ENCODE data around the gene COL4A1.

COL4A1 gene

DNA sequence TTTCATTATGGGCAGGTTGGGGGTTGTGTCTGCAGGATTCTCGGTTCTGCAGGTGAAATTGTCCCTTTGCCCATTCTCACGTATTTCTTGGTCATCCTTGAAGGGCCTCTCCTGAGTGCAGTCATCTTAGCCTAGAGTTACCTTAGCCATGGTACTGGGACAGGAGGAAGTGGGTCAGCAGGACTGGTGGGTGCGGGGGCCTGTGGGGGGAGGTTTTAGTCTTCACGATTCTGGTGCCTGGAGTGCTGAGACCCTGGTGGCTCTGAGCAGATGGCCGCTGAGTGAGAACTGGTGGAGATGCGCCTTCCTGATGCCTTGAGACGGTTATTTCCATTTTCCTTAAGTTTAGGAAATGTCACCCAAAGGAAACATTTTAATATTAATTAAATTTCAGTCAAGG lies 12.0 kb upstream of the COL4A1 start:
- no peak overlapping the region for H4K5ac ChIP-seq (ENCODE audit: low read length)
- no peaks in the 10 kb centered on the region for H3K27me3 ChIP-seq (ENCODE audit: insufficient read depth, low read length, poor library complexity)
- H3K79me1 ChIP-seq (ENCODE audit: low read length) = peaks cover 17% of the 10 kb centered on the region
- no peak overlapping the region for H3K23ac ChIP-seq (ENCODE audit: low read length)
- no peak for DNase-seq
- no peak overlapping the region for H3K56ac ChIP-seq (ENCODE audit: low read length)
- H2BK15ac ChIP-seq (replicated peaks; ENCODE audit: low read depth) = no peak overlapping the region
- no CpG with 5 or more reads among the region's 7 CpGs for WGBS (ENCODE audit: extremely low coverage, insufficient coverage, low lambda C conversion rate)
- no peak overlapping the region for H3K27ac ChIP-seq (ENCODE audit: low read depth, low read length)
- H2BK120ac ChIP-seq (ENCODE audit: low read depth, low read length) = no peak overlapping the region
- H4K8ac ChIP-seq (ENCODE audit: low read depth, low read length) = no peak overlapping the region
- no peak overlapping the region for H3K4ac ChIP-seq (ENCODE audit: low read depth, low read length)
- peaks cover 1% of the 10 kb centered on the region for H3K36me3 ChIP-seq (ENCODE audit: control insufficient read depth, insufficient read depth, low read length)
- no peak overlapping the region for H2AK5ac ChIP-seq (ENCODE audit: low read length)
- H3K79me2 ChIP-seq (ENCODE audit: control insufficient read depth, insufficient read depth, low read length) = no peaks in the 10 kb centered on the region
- H2BK5ac ChIP-seq (ENCODE audit: low read length) = no peak overlapping the region
- H3K4me3 ChIP-seq (ENCODE audit: low read length) = no peak overlapping the region
- H3K4me2 ChIP-seq (ENCODE audit: low read length) = no peak overlapping the region
- H3K9ac ChIP-seq (ENCODE audit: low read length) = no peak overlapping the region
- H3K4me1 ChIP-seq (ENCODE audit: control insufficient read depth, low read depth, low read length) = peaks cover 11% of the 10 kb centered on the region
- H3K18ac ChIP-seq (ENCODE audit: low read length) = no peak overlapping the region

DNA sequence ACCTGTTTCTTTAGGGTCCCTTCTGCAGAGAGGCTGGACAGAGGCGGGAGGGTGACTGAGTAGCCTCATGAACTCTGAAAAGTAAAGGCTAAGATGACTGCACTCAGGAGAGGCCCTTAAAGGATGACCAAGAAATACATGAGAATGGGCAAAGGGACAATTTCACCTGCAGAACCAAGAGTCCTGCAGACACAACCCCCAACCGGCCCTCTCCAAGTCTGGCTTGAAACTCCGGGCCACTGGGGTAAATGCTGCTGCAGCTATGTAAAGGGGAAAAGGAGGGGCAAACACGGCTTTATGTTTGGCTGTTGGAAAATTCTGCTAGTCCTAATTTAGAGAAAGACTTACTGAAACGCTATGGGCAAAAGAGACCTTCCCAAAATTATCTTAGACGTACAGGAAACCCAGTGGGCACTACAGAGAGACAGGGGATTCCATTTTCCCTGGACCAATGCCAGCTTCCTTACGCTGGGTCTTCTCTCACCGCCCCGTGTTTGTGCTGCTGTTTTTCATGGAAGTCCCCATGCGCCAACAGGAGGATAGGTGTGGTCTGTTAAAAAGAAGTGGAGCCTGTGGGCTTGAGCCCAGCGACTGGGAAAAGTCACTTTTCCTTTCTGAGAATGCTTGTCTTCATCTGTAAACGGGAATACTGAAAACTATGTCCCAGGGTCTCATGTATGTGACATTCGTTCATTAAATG lies 10.7 kb upstream of the COL4A1 start:
- H3K79me1 ChIP-seq (ENCODE audit: low read length) = peaks cover 15% of the 10 kb centered on the region
- H3K79me2 ChIP-seq (ENCODE audit: control insufficient read depth, insufficient read depth, low read length) = no peaks in the 10 kb centered on the region
- no peak overlapping the region for H2BK120ac ChIP-seq (ENCODE audit: low read depth, low read length)
- H3K4ac ChIP-seq (ENCODE audit: low read depth, low read length) = no peak overlapping the region
- H3K9ac ChIP-seq (ENCODE audit: low read length) = no peak overlapping the region
- no peak overlapping the region for H2AK5ac ChIP-seq (ENCODE audit: low read length)
- no peak overlapping the region for H3K4me3 ChIP-seq (ENCODE audit: low read length)
- no CpG with 5 or more reads among the region's 13 CpGs for WGBS (ENCODE audit: extremely low coverage, insufficient coverage, low lambda C conversion rate)
- H3K18ac ChIP-seq (ENCODE audit: low read length) = no peak overlapping the region
- no peak overlapping the region for H3K56ac ChIP-seq (ENCODE audit: low read length)
- DNase-seq = no peak
- no peak overlapping the region for H2BK15ac ChIP-seq (replicated peaks; ENCODE audit: low read depth)
- H3K23ac ChIP-seq (ENCODE audit: low read length) = no peak overlapping the region
- no peak overlapping the region for H2BK5ac ChIP-seq (ENCODE audit: low read length)
- peaks cover 1% of the 10 kb centered on the region for H3K36me3 ChIP-seq (ENCODE audit: control insufficient read depth, insufficient read depth, low read length)
- H3K4me2 ChIP-seq (ENCODE audit: low read length) = no peak overlapping the region
- no peaks in the 10 kb centered on the region for H3K27me3 ChIP-seq (ENCODE audit: insufficient read depth, low read length, poor library complexity)
- peaks cover 11% of the 10 kb centered on the region for H3K4me1 ChIP-seq (ENCODE audit: control insufficient read depth, low read depth, low read length)
- no peak overlapping the region for H3K27ac ChIP-seq (ENCODE audit: low read depth, low read length)
- no peak overlapping the region for H4K8ac ChIP-seq (ENCODE audit: low read depth, low read length)
- no peak overlapping the region for H4K5ac ChIP-seq (ENCODE audit: low read length)

DNA sequence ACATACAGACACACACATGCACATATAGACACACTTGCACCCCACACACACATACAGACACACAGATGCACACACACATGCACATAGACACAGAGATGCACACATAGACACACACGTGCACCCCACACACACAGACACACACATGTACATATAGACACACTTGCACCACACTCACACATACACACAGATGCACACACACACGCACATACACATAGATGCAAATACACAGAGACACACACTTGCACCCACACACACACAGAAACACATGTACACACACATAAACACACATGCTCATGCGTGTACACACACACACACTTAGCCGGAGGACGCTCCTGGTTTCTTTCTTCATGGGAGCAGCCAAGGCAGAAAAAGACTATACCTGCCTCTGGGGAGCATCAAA lies 10.1 kb upstream of the COL4A1 start:
- no peak overlapping the region for H2BK15ac ChIP-seq (replicated peaks; ENCODE audit: low read depth)
- peaks cover 1% of the 10 kb centered on the region for H3K36me3 ChIP-seq (ENCODE audit: control insufficient read depth, insufficient read depth, low read length)
- no peak overlapping the region for H3K4ac ChIP-seq (ENCODE audit: low read depth, low read length)

GRCh38 chr13:110316196-110316595 lies 9.2 kb upstream of the COL4A1 start:
- H2BK15ac ChIP-seq (replicated peaks; ENCODE audit: low read depth) = no peak overlapping the region
- H3K79me2 ChIP-seq (ENCODE audit: control insufficient read depth, insufficient read depth, low read length) = no peaks in the 10 kb centered on the region
- peaks cover 11% of the 10 kb centered on the region for H3K4me1 ChIP-seq (ENCODE audit: control insufficient read depth, low read depth, low read length)
- no peak overlapping the region for H3K4ac ChIP-seq (ENCODE audit: low read depth, low read length)
- H3K18ac ChIP-seq (ENCODE audit: low read length) = no peak overlapping the region
- no peak overlapping the region for H2BK120ac ChIP-seq (ENCODE audit: low read depth, low read length)
- H4K8ac ChIP-seq (ENCODE audit: low read depth, low read length) = no peak overlapping the region
- peaks cover 15% of the 10 kb centered on the region for H3K79me1 ChIP-seq (ENCODE audit: low read length)
- no peak overlapping the region for H2BK5ac ChIP-seq (ENCODE audit: low read length)
- no peak overlapping the region for H2AK5ac ChIP-seq (ENCODE audit: low read length)
- no peak overlapping the region for H4K5ac ChIP-seq (ENCODE audit: low read length)
- no peak overlapping the region for H3K9ac ChIP-seq (ENCODE audit: low read length)
- DNase-seq = no peak
- H3K23ac ChIP-seq (ENCODE audit: low read length) = no peak overlapping the region
- no peaks in the 10 kb centered on the region for H3K27me3 ChIP-seq (ENCODE audit: insufficient read depth, low read length, poor library complexity)
- WGBS (ENCODE audit: extremely low coverage, insufficient coverage, low lambda C conversion rate) = no CpG with 5 or more reads among the region's 10 CpGs
- no peak overlapping the region for H3K27ac ChIP-seq (ENCODE audit: low read depth, low read length)
- no peak overlapping the region for H3K4me3 ChIP-seq (ENCODE audit: low read length)
- no peak overlapping the region for H3K56ac ChIP-seq (ENCODE audit: low read length)
- no peak overlapping the region for H3K4me2 ChIP-seq (ENCODE audit: low read length)
- peaks cover 1% of the 10 kb centered on the region for H3K36me3 ChIP-seq (ENCODE audit: control insufficient read depth, insufficient read depth, low read length)

More for the DNA sequence above, 10.1 kb upstream of the COL4A1 start:
- H2AK5ac ChIP-seq (ENCODE audit: low read length) = no peak overlapping the region
- no peak overlapping the region for H3K18ac ChIP-seq (ENCODE audit: low read length)
- WGBS (ENCODE audit: extremely low coverage, insufficient coverage, low lambda C conversion rate) = no CpG with 5 or more reads among the region's 5 CpGs
- no peak overlapping the region for H3K4me2 ChIP-seq (ENCODE audit: low read length)
- H3K23ac ChIP-seq (ENCODE audit: low read length) = no peak overlapping the region
- no peak for DNase-seq
- H4K5ac ChIP-seq (ENCODE audit: low read length) = no peak overlapping the region
- H3K79me1 ChIP-seq (ENCODE audit: low read length) = peaks cover 17% of the 10 kb centered on the region
- H3K4me3 ChIP-seq (ENCODE audit: low read length) = no peak overlapping the region
- no peak overlapping the region for H3K9ac ChIP-seq (ENCODE audit: low read length)
- H2BK120ac ChIP-seq (ENCODE audit: low read depth, low read length) = no peak overlapping the region
- H3K79me2 ChIP-seq (ENCODE audit: control insufficient read depth, insufficient read depth, low read length) = no peaks in the 10 kb centered on the region
- H3K27ac ChIP-seq (ENCODE audit: low read depth, low read length) = no peak overlapping the region
- peaks cover 11% of the 10 kb centered on the region for H3K4me1 ChIP-seq (ENCODE audit: control insufficient read depth, low read depth, low read length)
- no peak overlapping the region for H2BK5ac ChIP-seq (ENCODE audit: low read length)
- no peak overlapping the region for H3K56ac ChIP-seq (ENCODE audit: low read length)
- H3K27me3 ChIP-seq (ENCODE audit: insufficient read depth, low read length, poor library complexity) = no peaks in the 10 kb centered on the region
- no peak overlapping the region for H4K8ac ChIP-seq (ENCODE audit: low read depth, low read length)

DNA sequence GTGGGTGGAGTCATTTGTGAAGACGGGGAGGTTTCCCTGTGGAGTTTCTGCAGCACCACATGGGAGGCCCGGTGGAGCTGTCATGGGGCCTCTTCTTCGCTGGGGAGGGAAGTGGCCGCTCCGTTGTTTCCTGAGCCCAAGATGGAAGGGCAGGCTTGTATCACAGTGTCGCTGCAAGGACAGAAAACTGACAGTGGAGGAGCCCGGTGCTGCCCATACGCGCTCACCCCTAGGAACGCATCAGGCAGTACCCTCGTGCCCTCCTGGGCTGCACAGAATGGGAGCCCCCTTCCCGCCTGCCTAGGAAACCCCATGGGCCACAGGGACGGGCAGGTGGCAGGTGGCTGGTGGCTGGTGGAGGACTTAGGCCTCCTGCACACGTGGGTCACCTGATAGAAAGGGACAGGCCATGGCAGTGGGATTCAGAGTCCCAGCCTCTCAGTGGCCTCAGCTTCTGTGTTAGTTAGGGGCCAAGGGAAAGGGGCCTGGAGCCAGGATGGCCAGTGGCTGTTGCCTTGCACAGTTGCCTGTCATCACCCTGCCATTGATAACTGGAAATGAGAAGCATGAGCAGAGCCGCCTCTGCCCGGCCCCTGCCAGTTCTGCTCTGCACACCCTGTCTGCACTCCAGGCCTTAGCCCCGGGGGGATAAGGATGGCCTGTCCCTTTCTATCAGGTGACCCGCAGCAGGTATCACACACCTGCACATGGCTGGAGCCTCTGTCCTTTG lies 7.7 kb upstream of the COL4A1 start:
- H3K27me3 ChIP-seq (ENCODE audit: insufficient read depth, low read length, poor library complexity) = no peaks in the 10 kb centered on the region
- no peak overlapping the region for H3K4ac ChIP-seq (ENCODE audit: low read depth, low read length)
- no peak overlapping the region for H4K8ac ChIP-seq (ENCODE audit: low read depth, low read length)
- H2BK5ac ChIP-seq (ENCODE audit: low read length) = no peak overlapping the region
- H3K36me3 ChIP-seq (ENCODE audit: control insufficient read depth, insufficient read depth, low read length) = peaks cover 1% of the 10 kb centered on the region
- H3K56ac ChIP-seq (ENCODE audit: low read length) = no peak overlapping the region
- H3K79me2 ChIP-seq (ENCODE audit: control insufficient read depth, insufficient read depth, low read length) = no peaks in the 10 kb centered on the region
- no peak overlapping the region for H3K18ac ChIP-seq (ENCODE audit: low read length)
- WGBS (ENCODE audit: extremely low coverage, insufficient coverage, low lambda C conversion rate) = no CpG with 5 or more reads among the region's 18 CpGs
- H2BK15ac ChIP-seq (replicated peaks; ENCODE audit: low read depth) = no peak overlapping the region
- H2BK120ac ChIP-seq (ENCODE audit: low read depth, low read length) = no peak overlapping the region
- H3K4me1 ChIP-seq (ENCODE audit: control insufficient read depth, low read depth, low read length) = peaks cover 6% of the 10 kb centered on the region
- no peak overlapping the region for H3K9ac ChIP-seq (ENCODE audit: low read length)
- H2AK5ac ChIP-seq (ENCODE audit: low read length) = no peak overlapping the region
- H3K4me3 ChIP-seq (ENCODE audit: low read length) = no peak overlapping the region
- H4K5ac ChIP-seq (ENCODE audit: low read length) = no peak overlapping the region
- H3K4me2 ChIP-seq (ENCODE audit: low read length) = no peak overlapping the region
- no peak for DNase-seq
- peak overlapping the region; percentile 83 for H3K23ac ChIP-seq (ENCODE audit: low read length)
- no peak overlapping the region for H3K27ac ChIP-seq (ENCODE audit: low read depth, low read length)
- H3K79me1 ChIP-seq (ENCODE audit: low read length) = peaks cover 18% of the 10 kb centered on the region
